K562 (cell line): Measurements from ENCODE around the gene UPP1. TPM values are rescaled to one million over a fixed set of nuclear protein-coding genes. Genes with fewer than 3 reads are reported as not detected.

ENCODE experiments used
- CHCHD3 ChIP-seq: fragments of 250-450 bp; sonication (Bioruptor Pico); IDR thresholded peaks from 2 replicates; pipeline ENCODE4 v2.1.2; 2022; ENCODE audit warnings: mild to moderate bottlenecking
- FOXK2 ChIP-seq, 2 experiments: fragments of 450-650 bp; IDR thresholded peaks in 1 of 2; conservative IDR thresholded peaks in 1 of 2; 2 replicates each; pipeline ENCODE4 v1.6.1; 2016; ENCODE audit warnings: low read depth in 2 of 2, mild to moderate bottlenecking in 1 of 2
- FOXO4 ChIP-seq: fragments of 450-650 bp; formaldehyde crosslinking; IDR thresholded peaks from 2 replicates; pipeline ENCODE4 v1.4.0; 2020; ENCODE audit warnings: mild to moderate bottlenecking, moderate library complexity
- FOXP1 ChIP-seq: sonication (generic); formaldehyde crosslinking; IDR thresholded peaks from 2 replicates; pipeline ENCODE4 v1.8.0; 2022; ENCODE audit warnings: mild to moderate bottlenecking, missing genetic modification reagents
- PHB2 ChIP-seq: fragments of 450-650 bp; IDR thresholded peaks from 2 replicates; pipeline ENCODE4 v1.6.1; 2017; ENCODE audit warnings: low read depth
- PHF20 ChIP-seq: fragments of 450-650 bp; IDR thresholded peaks from 2 replicates; pipeline ENCODE4 v1.6.1; 2018; ENCODE audit not compliant: partially characterized antibody
- PHF8 ChIP-seq: fragments of 200-600 bp; sonication (generic); IDR thresholded peaks from 2 replicates; pipeline ENCODE4 v1.6.1; 2012; ENCODE audit warnings: mixed run types, mild to moderate bottlenecking, inconsistent platforms, low read length, moderate library complexity, borderline replicate concordance
- PKNOX1 ChIP-seq: fragments of 450-650 bp; IDR thresholded peaks from 2 replicates; pipeline ENCODE4 v1.6.1; 2016
- RBFOX2 ChIP-seq: fragments of 200-400 bp; formaldehyde crosslinking; IDR thresholded peaks from 2 replicates; pipeline ENCODE4 v1.6.1; 2017; ENCODE audit warnings: low read depth, mild to moderate bottlenecking, low read length, moderate library complexity
- RBM17 ChIP-seq: fragments of 200-400 bp; formaldehyde crosslinking; IDR thresholded peaks from 2 replicates; pipeline ENCODE4 v1.6.1; 2017; ENCODE audit warnings: low read depth, mild to moderate bottlenecking, low read length, borderline replicate concordance
- SMC3 ChIP-seq: conservative IDR thresholded peaks from 2 replicates; pipeline ENCODE4 v1.6.1; 2011; ENCODE audit warnings: low read depth, low read length, improper control_type of control experiment; ENCODE audit not compliant: insufficient read depth
- ZFX ChIP-seq: sonication (generic); formaldehyde crosslinking; IDR thresholded peaks from 2 replicates; pipeline ENCODE4 v1.8.0; 2022; ENCODE audit warnings: mild to moderate bottlenecking, missing genetic modification reagents, moderate library complexity
- ZNF12 ChIP-seq: sonication (generic); formaldehyde crosslinking; IDR thresholded peaks from 2 replicates; pipeline ENCODE4 v1.4.0; 2020; ENCODE audit warnings: mild to moderate bottlenecking, missing genetic modification reagents
- ZNF212 ChIP-seq: fragments of 450-650 bp; formaldehyde crosslinking; IDR thresholded peaks from 2 replicates; pipeline ENCODE4 v1.4.0; 2020; ENCODE audit warnings: mild to moderate bottlenecking
- ZNF384 ChIP-seq: IDR thresholded peaks from 2 replicates; pipeline ENCODE4 v1.6.1; 2012; ENCODE audit warnings: low read depth, low read length, improper control_type of control experiment
- ZNF584 ChIP-seq: fragments of 200-800 bp; sonication (Bioruptor generic); IDR thresholded peaks from 2 replicates; pipeline ENCODE4 v1.6.1; 2016; ENCODE audit warnings: low read depth, mild to moderate bottlenecking, missing genetic modification characterization, missing compliant biosample characterization
- ZNF79 ChIP-seq: fragments of 250-450 bp; sonication (Bioruptor Pico); IDR thresholded peaks from 2 replicates; pipeline ENCODE4 v1.4.0; 2020; ENCODE audit warnings: low read depth, mild to moderate bottlenecking, moderate library complexity
- polyA plus RNA-seq, 8 experiments: library from polyadenylated mRNA; depleted of rRNA in 4 of 8; stranded (reverse) in 5 of 8; unstranded in 3 of 8; fragments of >200 nt; fragmentation: Nextera tagmentation in 2 of 8; fragmentation: Illumina TruSeq in 1 of 8; extraction: Ambion mirVana in 2 of 8; extraction: Trizol in 1 of 8; gene quantifications; 2 replicates each; pipeline versions ENCODE4 v1.2.1 to v1.2.3, GENCODE V29; 2011 to 2014; ENCODE audit warnings: inconsistent platforms in 1 of 8, missing spikeins in 1 of 8
- total RNA-seq, 7 experiments: library from RNA; depleted of rRNA in 6 of 7; stranded (reverse); fragments of >200 nt in 6 of 7; fragmentation: Illumina TruSeq in 2 of 7; extraction: Trizol in 2 of 7; gene quantifications; 2 replicates each; pipeline versions ENCODE4 v1.2.1 to v1.2.3, GENCODE V29; 2011 to 2021; ENCODE audit warnings: low replicate concordance in 1 of 7
- TF ChIP-seq, protein P1 (sequence below): sonication (generic); formaldehyde crosslinking; IDR thresholded peaks from 2 replicates; pipeline ENCODE4 v1.9.0; 2022; ENCODE audit warnings: mild to moderate bottlenecking, missing genetic modification reagents
- TF ChIP-seq, protein P2 (sequence below): fragments of 250-450 bp; sonication (Bioruptor Pico); IDR thresholded peaks from 2 replicates; pipeline ENCODE4 v1.8.0; 2022; ENCODE audit warnings: inconsistent platforms

UPP1 gene
- total and polyA plus RNA-seq, 9 of the 15 experiments (the other 6 are each of a cell fraction or from before 2014, with no cell fraction given): 0.38 to 2.4 (median 0.61) TPM

DNA sequence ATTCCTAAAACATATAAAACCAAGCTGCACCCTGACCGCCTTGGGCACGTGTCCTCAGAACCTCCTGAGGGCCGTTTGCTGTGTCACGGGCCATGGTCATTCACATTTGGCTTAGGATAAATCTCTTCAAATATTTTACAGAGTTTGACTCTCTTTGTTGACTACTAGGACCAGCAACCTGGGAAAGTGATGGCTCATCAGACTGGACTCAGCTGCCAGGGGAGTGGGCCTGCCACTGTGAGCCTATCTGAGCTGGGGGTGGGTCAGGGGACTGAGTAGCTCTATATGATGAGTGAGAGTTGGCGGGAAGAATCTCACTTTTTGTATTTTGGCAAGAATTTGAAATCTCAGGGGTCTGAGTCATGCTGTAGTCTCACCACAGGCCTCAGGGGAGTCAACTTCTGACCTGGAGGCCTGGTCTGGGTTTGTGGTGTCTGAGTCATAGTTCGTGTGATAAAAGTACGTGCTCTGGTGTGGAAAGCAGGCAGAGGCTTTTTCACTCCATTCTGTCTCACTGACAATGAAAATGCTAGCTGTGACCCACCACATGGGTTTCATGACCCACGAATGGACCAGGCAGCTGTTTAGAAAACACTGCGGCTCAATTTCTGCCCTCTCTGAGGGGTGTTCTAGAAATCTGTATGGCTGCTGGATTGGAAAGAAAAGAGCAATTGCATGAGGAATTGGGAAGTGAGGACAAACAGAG lies 4.2 kb upstream of the UPP1 start (continued):
- TF ChIP-seq FOXO4 (CRISPR knock-in tag): no peak
- TF ChIP-seq RBM17: no peak
- no peak for TF ChIP-seq FOXP1 (CRISPR knock-in tag)
- no peak for TF ChIP-seq ZNF212 (CRISPR knock-in tag)
- TF ChIP-seq PHF20: no peak
- TF ChIP-seq PKNOX1: no peak
- no peak for TF ChIP-seq PHB2
- TF ChIP-seq RBFOX2: no peak
- TF ChIP-seq, protein P1, sequence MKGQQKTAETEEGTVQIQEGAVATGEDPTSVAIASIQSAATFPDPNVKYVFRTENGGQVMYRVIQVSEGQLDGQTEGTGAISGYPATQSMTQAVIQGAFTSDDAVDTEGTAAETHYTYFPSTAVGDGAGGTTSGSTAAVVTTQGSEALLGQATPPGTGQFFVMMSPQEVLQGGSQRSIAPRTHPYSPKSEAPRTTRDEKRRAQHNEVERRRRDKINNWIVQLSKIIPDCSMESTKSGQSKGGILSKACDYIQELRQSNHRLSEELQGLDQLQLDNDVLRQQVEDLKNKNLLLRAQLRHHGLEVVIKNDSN (CRISPR knock-in tag): peak; percentile 43; the same call in 1 of the 2 replicates
- TF ChIP-seq ZNF584 (CRISPR knock-in tag): no peak
- no peak for TF ChIP-seq SMC3
- TF ChIP-seq FOXK2 (conservative IDR thresholded peaks at IDR 0.05 in 1 of 2, IDR thresholded peaks at IDR 0.05 in 1 of 2; ENCODE audit: low read depth in 2 of 2): no peak
- no peak; the same call in 1 of the 2 replicates for TF ChIP-seq ZFX (CRISPR knock-in tag)
- TF ChIP-seq ZNF79 (CRISPR knock-in tag): no peak
- TF ChIP-seq CHCHD3 (CRISPR knock-in tag): no peak
- 0 out of 2 replicates have a peak, but pooled peaks have one; percentile 17 for TF ChIP-seq ZNF384
- TF ChIP-seq PHF8: no peak
- TF ChIP-seq ZNF12: no peak
- TF ChIP-seq, protein P2, sequence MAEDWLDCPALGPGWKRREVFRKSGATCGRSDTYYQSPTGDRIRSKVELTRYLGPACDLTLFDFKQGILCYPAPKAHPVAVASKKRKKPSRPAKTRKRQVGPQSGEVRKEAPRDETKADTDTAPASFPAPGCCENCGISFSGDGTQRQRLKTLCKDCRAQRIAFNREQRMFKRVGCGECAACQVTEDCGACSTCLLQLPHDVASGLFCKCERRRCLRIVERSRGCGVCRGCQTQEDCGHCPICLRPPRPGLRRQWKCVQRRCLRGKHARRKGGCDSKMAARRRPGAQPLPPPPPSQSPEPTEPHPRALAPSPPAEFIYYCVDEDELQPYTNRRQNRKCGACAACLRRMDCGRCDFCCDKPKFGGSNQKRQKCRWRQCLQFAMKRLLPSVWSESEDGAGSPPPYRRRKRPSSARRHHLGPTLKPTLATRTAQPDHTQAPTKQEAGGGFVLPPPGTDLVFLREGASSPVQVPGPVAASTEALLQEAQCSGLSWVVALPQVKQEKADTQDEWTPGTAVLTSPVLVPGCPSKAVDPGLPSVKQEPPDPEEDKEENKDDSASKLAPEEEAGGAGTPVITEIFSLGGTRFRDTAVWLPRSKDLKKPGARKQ (CRISPR knock-in tag): no peak
